ENCODE results near the gene GPI. TPM values are rescaled to one million over a fixed set of nuclear protein-coding genes. Genes with fewer than 3 reads are reported as not detected.

GPI gene
- total RNA-seq, 4 donors from 2014 or later, result 86.6 to 324 (median 222) TPM

- no peak for TF ChIP-seq EP300 (IDR thresholded peaks at IDR 0.05)
- TF ChIP-seq CTCF (IDR thresholded peaks at IDR 0.05), result no peak
- no peak for TF ChIP-seq POLR2A (IDR thresholded peaks at IDR 0.05)
- TF ChIP-seq POLR2AphosphoS5 (IDR thresholded peaks at IDR 0.05), result no peak
- no peaks in the 10 kb centered on the region for H3K9me3 ChIP-seq
- H3K36me3 ChIP-seq, result peaks cover 0 to 5% of the 10 kb centered on the region in 2 donors
- H3K27ac ChIP-seq, result peak overlapping the region in 3 of 4 donors; percentile 85 to 88 (median 85)
- no peak overlapping the region for H3K4me3 ChIP-seq
- no peak for ATAC-seq
- H3K27me3 ChIP-seq, result no peaks in the 10 kb centered on the region
- WGBS, 2 donors (ENCODE audit: low coverage in 1 of 2), result 76 to 100% methylated on average over 2 to 7 of the region's 9 CpGs
- peaks cover 0 to 32% (median 0%) of the 10 kb centered on the region in 3 donors for H3K4me1 ChIP-seq
Measured at GRCh38 chr19:34360354-34360909, 4.6 kb upstream of the GPI start.

- no peak overlapping the region for H3K4me3 ChIP-seq
- H3K4me1 ChIP-seq, result peaks cover 0 to 53% (median 10%) of the 10 kb centered on the region in 3 donors
- H3K9me3 ChIP-seq, result no peaks in the 10 kb centered on the region
- H3K36me3 ChIP-seq, result peaks cover 0 to 13% of the 10 kb centered on the region in 2 donors
- TF ChIP-seq EP300 (IDR thresholded peaks at IDR 0.05) (no peak), POLR2AphosphoS5 (IDR thresholded peaks at IDR 0.05) (no peak), POLR2A (IDR thresholded peaks at IDR 0.05) (no peak)
- WGBS, 2 donors (ENCODE audit: low coverage in 1 of 2), result 40% methylated on average over 2 of the region's 3 CpGs; no CpG with 5 or more reads in 1 of the 2 donors
- no peaks in the 10 kb centered on the region for H3K27me3 ChIP-seq
- H3K27ac ChIP-seq, result no peak overlapping the region
- ATAC-seq, result no peak
Measured at GRCh38 chr19:34362679-34363069, 2.3 kb upstream of the GPI start.

DNA sequence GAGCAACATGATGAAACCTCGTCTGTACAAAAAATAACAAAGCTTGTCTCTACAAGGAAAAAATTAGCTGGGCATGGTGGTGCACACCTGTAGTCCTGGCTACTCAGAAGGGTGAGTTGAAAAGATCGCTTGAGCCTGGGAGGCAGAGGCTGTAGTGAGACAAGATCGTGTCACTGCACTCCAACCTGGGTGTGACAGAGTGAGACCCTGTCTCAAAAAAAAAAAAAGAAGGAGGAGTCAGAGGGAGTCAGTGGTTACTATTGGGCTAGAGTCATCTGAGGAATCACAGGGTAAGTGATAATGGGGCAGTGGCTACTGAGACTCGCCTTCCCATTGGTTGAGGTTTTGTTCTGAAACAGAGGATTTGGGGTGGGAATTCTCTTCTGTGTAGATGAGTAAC is 1.9 kb upstream of the GPI start:
- no peak overlapping the region for H3K4me3 ChIP-seq
- no peaks in the 10 kb centered on the region for H3K27me3 ChIP-seq
- no peak for TF ChIP-seq POLR2AphosphoS5 (IDR thresholded peaks at IDR 0.05)
- TF ChIP-seq CTCF (IDR thresholded peaks at IDR 0.05), result no peak
- no peak for TF ChIP-seq POLR2A (IDR thresholded peaks at IDR 0.05)
- TF ChIP-seq EP300 (IDR thresholded peaks at IDR 0.05), result no peak
- H3K36me3 ChIP-seq, result peaks cover 0 to 17% of the 10 kb centered on the region in 2 donors
- peaks cover 0 to 54% (median 13%) of the 10 kb centered on the region in 3 donors for H3K4me1 ChIP-seq
- H3K9me3 ChIP-seq, result no peaks in the 10 kb centered on the region
- WGBS, 2 donors (ENCODE audit: low coverage in 1 of 2), result 73 to 85% methylated on average over 4 of the region's 4 CpGs
- no peak for ATAC-seq
- H3K27ac ChIP-seq, result no peak overlapping the region

DNA sequence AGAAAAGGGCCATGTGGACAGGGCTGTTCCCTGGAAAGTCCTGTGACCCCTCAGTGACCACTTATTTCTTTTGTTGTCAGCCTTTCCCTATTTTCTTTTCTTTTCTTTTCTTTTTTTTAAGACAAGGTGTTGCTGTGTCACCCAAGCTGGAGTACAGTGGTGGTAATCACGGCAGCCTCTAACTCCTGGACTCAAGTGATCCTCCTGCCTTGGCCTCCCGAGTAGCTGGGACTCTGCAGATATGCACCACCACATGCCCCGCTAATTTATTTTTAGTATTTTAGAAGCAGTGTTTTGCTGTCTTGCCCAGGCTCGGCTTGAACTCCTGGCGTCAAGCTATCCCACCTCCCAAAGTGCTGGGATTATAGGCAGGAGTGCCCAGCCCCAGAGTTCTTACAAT is 1.1 kb upstream of the GPI start:
- peaks cover 0 to 54% (median 13%) of the 10 kb centered on the region in 3 donors for H3K4me1 ChIP-seq

DNA sequence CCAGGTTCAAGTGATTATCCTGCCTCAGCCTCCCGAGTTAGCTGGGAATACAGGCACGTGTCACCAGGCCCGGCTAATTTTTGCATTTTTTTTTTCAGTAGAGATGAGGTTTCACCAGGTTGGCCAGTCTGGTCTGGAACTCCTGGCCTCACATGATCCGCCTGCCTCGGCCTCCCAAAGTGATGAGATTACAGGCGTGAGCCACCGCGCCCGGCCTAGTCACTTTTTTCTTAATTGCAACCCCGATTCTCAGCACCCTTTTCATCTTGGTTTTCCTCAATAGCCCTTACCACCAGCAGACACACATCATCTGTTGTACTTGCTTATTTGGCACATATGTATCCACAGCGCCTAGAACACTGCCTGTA is 550 bp upstream of the GPI start:
- peaks cover 0 to 31% of the 10 kb centered on the region in 2 donors for H3K36me3 ChIP-seq
- ATAC-seq, result no peak
- no peaks in the 10 kb centered on the region for H3K27me3 ChIP-seq
- no peak for TF ChIP-seq CTCF (IDR thresholded peaks at IDR 0.05)
- no peak for TF ChIP-seq EP300 (IDR thresholded peaks at IDR 0.05)
- no peak for TF ChIP-seq POLR2A (IDR thresholded peaks at IDR 0.05)
- TF ChIP-seq POLR2AphosphoS5 (IDR thresholded peaks at IDR 0.05), result no peak
- H3K4me1 ChIP-seq, result peaks cover 0 to 56% (median 13%) of the 10 kb centered on the region in 3 donors
- peak overlapping the region; percentile 55 to 64 for H3K4me3 ChIP-seq
- peak overlapping the region in 3 of 4 donors; percentile 80 to 88 (median 83) for H3K27ac ChIP-seq
- no peaks in the 10 kb centered on the region for H3K9me3 ChIP-seq
- 53 to 70% methylated on average over 8 to 11 of the region's 11 CpGs for WGBS, 2 donors (ENCODE audit: low coverage in 1 of 2)

More for the DNA sequence above, 1.1 kb upstream of the GPI start:
- WGBS, 2 donors (ENCODE audit: low coverage in 1 of 2), result 96 to 97% methylated on average over 5 of the region's 5 CpGs
- H3K9me3 ChIP-seq, result no peaks in the 10 kb centered on the region
- peaks cover 0 to 26% of the 10 kb centered on the region in 2 donors for H3K36me3 ChIP-seq
- no peak for ATAC-seq
- TF ChIP-seq CTCF (IDR thresholded peaks at IDR 0.05) (no peak), POLR2AphosphoS5 (IDR thresholded peaks at IDR 0.05) (no peak), EP300 (IDR thresholded peaks at IDR 0.05) (no peak), POLR2A (IDR thresholded peaks at IDR 0.05) (no peak)
- peak overlapping the region in 1 of 4 donors; percentile 80 for H3K27ac ChIP-seq
- no peaks in the 10 kb centered on the region for H3K27me3 ChIP-seq
- H3K4me3 ChIP-seq, result no peak overlapping the region
